GM19035 (cell line): ENCODE results near the gene TRPV5.

Experiments used
- ATAC-seq: cut with Tn5 transposase; IDR thresholded peaks from one replicate; pipeline ENCODE4 v1.9.1; 2021; ENCODE audit not compliant: unreplicated experiment

Gene TRPV5

GRCh38 chr7:142872106-142872675, 61.4 kb downstream of the TRPV5 start:
- no peak for ATAC-seq

- ATAC-seq, result no peak
These were observed 62.1 kb downstream of the TRPV5 start for GRCh38 chr7:142871260-142872105.

DNA sequence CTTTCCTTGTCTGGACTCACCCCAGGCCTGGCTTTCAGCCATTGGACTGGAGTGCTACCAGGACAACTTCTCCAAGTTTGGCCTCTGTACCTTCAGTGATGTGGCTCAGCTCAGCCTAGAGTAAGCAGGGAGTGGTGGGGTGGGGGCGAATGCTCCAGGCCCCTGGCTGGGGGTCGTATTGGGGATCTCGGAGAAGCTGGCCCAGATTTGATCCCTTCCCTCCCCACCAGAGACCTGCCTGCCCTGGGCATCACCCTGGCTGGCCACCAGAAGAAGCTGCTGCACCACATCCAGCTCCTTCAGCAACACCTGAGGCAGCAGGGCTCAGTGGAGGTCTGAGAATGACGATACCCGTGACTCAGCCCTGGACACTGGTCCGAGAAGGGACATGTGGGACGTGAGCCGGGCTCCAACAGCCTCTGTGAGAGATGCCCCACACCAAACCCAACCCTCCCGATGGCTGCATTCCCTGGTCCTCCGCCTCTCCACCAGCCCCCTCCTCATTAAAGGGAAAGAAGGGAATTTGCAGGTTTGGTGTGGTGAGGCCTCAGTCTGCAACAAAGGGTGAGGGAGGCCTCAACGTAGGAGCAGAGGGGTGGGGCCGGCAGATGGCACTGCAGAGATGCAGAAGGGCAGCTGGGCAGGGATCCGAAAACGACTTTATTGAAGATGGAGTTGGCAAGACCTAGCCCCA, 62.8 kb downstream of the TRPV5 start:
- no peak for ATAC-seq

DNA sequence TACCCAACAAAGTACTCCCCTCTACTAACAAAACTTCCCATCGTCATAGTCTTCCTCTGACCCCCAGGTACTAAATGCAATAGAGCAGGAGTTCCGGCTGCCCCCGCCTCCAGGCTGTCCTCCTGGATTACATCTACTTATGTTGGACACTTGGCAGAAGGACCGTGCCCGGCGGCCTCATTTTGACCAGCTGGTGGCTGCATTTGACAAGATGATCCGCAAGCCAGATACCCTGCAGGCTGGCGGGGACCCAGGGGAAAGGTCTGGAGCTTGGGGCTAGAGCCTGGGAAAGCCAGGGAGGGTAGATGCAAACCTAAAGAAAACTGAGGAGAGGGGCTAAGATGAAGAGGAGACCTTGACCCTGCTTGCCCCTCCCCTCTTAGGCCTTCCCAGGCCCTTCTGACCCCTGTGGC, 63.4 kb downstream of the TRPV5 start:
- no peak for ATAC-seq

DNA sequence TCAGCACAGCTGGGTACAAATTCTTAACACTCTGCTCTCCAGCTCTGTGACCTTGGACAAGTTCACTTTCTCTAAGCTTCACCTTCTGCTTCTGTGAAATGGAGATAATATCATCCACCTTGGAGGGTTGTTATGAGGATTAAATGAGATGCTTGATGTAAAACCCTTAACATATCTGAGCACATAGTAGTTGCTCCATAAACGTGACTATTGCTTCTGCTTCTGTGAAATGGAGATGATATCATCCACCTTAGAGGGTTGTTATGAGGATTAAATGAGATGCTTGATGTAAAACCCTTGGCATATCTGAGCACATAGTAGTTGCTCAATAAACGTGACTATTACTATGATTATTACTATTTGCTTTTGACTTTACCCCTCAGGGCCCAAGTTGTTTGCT, 64.1 kb downstream of the TRPV5 start:
- ATAC-seq, result no peak

DNA sequence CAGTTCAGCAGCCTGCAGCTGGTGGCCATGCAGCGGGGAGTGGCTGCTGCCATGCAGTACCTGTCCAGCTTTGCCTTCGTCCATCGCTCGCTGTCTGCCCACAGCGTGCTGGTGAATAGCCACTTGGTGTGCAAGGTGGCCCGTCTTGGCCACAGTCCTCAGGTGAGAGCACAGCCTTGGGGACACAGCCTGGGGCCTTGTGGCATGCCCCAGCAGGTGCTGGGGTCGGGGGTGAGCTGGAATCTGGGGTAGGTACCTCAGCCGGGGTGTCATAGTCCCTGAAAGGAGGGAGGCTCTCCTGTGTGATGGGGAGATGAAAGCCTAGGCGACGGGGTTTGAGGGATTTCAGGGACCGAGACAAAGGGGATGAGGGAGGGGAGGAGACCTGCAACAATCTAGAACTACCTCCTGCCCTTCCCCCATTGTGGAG, 64.5 kb downstream of the TRPV5 start:
- ATAC-seq, result no peak

GRCh38 chr7:142868188-142868985, 65.2 kb downstream of the TRPV5 start:
- no peak for ATAC-seq

- no peak for ATAC-seq
These were observed 66.0 kb downstream of the TRPV5 start for GRCh38 chr7:142867398-142868187.

- ATAC-seq, result no peak
These were observed 66.5 kb downstream of the TRPV5 start for GRCh38 chr7:142867097-142867378.

GRCh38 chr7:142866361-142867096, 67.0 kb downstream of the TRPV5 start:
- no peak for ATAC-seq

- no peak for ATAC-seq
These were observed 67.8 kb downstream of the TRPV5 start for GRCh38 chr7:142865766-142866165.

- ATAC-seq, result no peak
These were observed 68.4 kb downstream of the TRPV5 start for GRCh38 chr7:142864980-142865747.

- ATAC-seq, result no peak
These were observed 69.5 kb downstream of the TRPV5 start for GRCh38 chr7:142863891-142864685.

DNA sequence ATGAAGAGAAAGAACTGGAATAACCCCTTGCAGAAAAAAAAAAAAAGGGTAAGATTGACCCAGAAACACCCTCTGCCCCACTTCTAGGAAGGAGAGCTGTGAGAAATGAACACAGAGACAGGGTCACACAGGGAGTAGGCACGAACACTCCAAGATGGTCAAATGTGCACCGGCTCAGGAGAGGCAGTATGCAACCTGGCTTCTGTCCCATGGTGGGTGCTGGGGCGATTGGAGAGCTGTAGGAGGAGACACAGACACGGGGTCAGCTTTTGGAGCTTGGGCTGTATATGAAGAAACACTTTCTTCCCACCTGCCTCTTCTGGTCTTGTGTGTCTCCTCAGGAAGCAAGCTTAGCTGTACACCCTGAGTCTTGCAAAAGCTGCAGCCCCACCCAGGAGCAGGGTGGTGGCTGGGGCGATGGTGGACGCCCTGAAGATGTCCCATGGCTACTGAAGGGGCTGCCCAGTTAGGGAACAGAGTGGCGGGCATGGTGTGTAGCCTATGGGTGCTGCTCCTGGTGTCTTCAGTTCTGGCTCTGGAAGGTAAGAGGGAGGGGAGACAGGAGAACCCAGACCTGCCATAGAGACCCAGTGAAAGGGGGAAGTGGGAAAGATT, 70.7 kb downstream of the TRPV5 start:
- ATAC-seq, result no peak

GRCh38 chr7:142862351-142862750, 71.2 kb downstream of the TRPV5 start:
- ATAC-seq, result no peak

- no peak for ATAC-seq
These were observed 72.6 kb downstream of the TRPV5 start for GRCh38 chr7:142860968-142861367.

- no peak for ATAC-seq
These were observed 73.7 kb downstream of the TRPV5 start for GRCh38 chr7:142859829-142860228.

DNA sequence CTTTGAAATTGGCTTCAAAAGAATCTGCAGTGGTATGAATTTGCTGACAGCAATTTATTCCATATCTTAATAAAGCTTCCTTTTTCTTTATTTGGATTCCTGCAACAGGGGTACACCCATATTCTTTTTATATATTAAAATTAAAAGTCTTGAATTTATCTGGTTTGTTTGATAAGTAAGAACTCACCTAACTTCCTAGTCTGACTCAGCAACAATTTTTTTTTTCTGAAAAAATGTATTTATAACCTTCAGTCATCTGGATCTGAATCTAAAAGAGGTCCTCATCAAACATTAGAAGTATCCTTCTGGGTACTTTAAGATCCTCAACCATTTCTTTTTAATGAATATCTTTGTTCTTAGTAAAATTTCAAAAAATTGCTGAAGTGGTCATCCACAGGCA, 74.1 kb downstream of the TRPV5 start:
- ATAC-seq, result no peak
